GM21423 (cell line): ENCODE data around the gene ST3GAL2.

ENCODE experiments used
- ATAC-seq: cut with Tn5 transposase; IDR thresholded peaks from one replicate; pipeline ENCODE4 v1.9.1; 2021; ENCODE audit warnings: mild to moderate bottlenecking, moderate library complexity; ENCODE audit not compliant: unreplicated experiment

The ST3GAL2 gene

DNA sequence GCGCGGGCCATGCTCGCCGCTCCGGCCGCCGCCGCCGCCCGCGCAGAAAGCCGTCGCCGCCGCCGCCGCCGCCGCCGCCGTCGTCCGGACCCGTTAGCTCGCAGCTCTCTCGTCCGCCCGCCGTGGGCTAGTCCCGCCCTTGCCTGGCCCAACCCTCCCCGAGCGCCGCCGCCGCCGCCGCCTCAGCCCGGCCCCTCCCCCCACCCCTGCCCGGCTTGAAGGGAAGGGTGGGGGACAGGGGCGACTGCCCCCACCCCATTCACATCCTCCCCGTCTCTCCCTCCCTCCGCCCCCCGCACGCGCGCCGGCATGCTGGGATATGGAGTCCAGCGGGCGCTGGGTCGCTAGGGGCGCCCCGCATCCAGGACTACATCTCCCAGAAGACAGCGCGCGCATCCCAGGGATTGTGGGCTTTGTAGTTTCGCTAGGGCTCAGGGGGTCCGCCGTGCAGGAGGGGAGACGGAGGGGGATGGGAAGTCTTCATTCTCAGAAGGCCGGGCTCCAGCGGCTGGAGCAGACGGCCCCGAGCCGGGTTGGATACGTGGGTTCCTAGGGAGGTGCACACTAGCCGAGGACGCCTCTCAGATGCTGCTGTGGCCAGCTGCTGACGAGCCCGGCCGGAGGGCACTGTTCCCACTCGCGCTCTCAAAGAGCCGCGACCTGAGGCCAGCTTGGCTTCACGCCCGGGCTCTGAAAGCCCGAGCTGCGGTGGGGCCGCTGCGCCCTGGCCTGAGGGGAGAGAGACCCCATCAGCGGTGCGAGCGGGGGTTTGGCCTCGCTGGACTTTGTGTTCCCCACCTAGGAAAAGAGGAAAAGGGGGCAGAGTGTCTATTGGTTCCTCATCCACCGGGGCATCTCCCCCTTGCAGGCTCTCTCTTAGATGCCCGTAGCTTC lies at the start of gene ST3GAL2:
Gene ST3GAL2, minus strand, starts transcription at position 132 of the 894 bp plus-strand sequence. CDS start 40,570 bp downstream, outside the sequence.
- peak; percentile 82 for ATAC-seq

- no peak for ATAC-seq
These were observed 46.0 kb upstream of the ST3GAL2 start for GRCh38 chr16:70484867-70485266.

DNA sequence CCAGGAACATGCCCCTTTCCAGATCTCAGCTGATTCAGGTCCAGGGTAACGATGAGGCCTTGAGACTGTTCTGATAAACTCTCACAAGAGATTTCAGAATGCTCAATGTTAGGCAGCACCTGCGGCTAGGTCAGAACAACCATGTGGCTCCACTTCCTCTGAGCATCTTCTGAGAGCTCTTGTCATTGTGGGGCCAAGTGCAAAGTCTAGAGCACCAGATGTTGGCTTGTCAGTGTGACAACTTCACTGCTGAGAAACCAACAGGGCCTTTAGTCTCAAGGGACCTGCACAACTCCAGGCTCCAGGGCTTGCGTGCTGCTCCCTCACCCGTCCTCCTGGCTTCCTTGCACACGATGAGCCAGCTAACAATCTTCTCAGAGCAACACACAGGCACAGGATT lies 44.5 kb upstream of the ST3GAL2 start:
- ATAC-seq: no peak

GRCh38 chr16:70482624-70483023 lies 43.7 kb upstream of the ST3GAL2 start:
- no peak for ATAC-seq

DNA sequence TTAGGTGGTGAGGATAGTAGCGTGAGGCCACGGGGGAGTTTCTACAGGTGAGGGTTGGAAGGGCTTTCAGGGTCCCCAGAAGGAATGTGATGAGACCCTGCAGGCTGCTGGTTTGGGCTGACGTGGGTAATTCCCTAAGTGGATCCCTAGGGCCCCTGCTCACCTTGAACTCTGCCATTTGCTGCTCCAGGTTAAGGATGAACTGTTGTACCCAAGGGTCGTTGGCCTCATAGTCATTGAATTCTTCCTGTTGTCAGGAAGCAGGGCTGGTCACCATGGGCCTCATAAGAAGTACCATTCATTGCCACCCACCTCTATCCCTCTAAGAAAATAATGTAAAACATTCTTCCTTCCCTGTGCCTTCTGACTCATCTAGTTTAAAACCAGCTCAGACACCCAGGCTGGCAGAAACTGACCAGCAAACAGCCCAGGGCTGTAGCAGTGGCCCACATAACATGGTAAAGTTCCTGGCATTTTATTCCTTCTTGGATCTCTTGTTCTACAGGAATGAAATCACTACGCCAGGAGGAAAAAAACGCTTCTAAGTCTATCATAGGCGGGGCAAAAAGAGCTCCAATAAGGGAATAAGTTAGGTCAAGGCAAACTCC lies 43.1 kb upstream of the ST3GAL2 start:
- ATAC-seq: no peak

- no peak for ATAC-seq
These were observed 41.5 kb upstream of the ST3GAL2 start for GRCh38 chr16:70480127-70481105.

GRCh38 chr16:70478912-70479341 lies 40.0 kb upstream of the ST3GAL2 start:
- ATAC-seq: no peak

GRCh38 chr16:70478169-70478568 lies 39.3 kb upstream of the ST3GAL2 start:
- no peak for ATAC-seq

DNA sequence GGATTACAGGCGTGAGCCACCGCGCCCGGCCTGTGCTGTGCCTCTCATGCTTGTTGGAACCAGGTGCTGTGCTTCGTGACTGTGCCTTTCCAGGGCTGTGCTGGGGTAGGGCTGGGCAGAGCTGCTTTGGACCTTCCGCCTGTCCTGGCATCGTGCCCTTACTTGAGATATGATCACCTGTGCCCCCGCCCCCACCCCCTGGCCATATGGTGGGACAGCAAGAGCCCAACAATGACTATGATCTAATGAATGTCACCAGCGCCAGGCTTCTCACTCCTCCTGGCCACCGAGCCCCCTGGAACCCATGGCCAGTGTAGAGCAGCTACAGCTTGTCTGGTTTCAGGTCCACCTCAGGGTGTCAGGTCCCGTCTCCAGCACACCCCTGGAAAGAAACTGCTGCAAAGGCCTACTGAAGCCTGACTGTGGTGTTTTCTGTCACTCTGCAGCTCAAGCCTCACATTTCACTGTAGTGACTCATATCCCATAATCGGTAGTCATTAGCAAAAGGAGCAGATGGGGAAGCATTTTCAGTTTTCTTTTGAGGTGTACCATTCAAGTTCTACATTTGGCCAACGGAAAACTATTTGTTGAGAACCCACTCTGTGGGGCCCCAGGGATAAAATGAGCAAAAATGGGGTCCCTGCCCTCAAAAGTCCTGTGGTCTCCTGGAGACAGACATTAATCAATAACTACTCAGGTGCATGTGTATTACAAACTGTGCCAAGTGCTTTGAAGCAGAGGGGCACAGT lies 37.5 kb upstream of the ST3GAL2 start:
- ATAC-seq: peak; percentile 84

- ATAC-seq: no peak
These were observed 36.4 kb upstream of the ST3GAL2 start for GRCh38 chr16:70475054-70475871.

GRCh38 chr16:70474320-70475053 lies 35.6 kb upstream of the ST3GAL2 start:
- no peak for ATAC-seq

- no peak for ATAC-seq
These were observed 34.8 kb upstream of the ST3GAL2 start for GRCh38 chr16:70473446-70474319.

DNA sequence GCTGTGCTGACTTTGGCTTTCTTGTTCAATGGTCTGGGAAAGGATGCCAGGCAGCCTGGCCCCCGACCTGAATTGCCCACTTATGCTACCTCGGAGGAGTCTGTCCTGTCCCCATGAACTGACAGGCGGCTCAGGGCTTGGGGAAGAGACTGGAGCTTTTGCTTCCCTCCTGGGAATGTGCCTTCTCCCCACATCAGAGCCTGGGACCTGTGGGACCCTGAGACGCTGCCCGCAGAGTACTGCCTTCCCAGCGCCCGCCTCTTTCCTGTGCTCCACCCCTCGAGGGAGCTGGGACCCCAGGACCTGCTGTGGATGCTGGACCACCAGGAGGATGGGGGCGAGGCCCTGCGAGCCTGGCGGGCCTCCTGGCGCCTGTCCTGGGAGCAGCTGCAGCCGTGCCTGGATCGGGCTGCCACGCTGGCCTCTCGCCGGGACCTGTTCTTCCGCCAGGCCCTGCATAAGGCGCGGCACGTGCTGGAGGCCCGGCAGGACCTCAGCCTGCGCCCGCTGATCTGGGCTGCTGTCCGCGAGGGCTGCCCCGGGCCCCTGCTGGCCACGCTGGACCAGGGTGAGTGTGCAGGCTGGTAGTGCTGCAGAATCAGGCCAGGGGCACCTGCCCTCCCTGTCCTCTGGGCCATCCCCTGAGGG lies 34.0 kb upstream of the ST3GAL2 start:
- no peak for ATAC-seq

DNA sequence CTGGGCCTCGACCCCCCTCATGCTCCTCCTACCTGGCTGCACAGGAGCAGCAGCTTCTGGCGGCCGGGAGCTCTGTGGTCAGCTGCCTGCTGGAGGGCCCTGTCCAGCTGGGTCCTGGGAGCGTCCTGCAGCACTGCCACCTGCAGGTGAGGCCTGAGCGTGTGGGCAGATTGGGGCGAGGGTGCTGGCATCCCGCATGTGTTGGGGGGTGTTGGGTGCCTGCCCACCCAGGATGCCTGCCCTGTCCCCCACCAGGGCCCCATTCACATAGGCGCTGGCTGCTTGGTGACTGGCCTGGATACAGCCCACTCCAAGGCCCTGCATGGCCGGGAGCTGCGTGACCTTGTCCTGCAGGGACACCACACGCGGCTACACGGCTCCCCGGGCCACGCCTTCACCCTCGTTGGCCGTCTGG lies 32.0 kb upstream of the ST3GAL2 start:
- ATAC-seq: no peak

- no peak for ATAC-seq
These were observed 31.4 kb upstream of the ST3GAL2 start for GRCh38 chr16:70470141-70470926.

DNA sequence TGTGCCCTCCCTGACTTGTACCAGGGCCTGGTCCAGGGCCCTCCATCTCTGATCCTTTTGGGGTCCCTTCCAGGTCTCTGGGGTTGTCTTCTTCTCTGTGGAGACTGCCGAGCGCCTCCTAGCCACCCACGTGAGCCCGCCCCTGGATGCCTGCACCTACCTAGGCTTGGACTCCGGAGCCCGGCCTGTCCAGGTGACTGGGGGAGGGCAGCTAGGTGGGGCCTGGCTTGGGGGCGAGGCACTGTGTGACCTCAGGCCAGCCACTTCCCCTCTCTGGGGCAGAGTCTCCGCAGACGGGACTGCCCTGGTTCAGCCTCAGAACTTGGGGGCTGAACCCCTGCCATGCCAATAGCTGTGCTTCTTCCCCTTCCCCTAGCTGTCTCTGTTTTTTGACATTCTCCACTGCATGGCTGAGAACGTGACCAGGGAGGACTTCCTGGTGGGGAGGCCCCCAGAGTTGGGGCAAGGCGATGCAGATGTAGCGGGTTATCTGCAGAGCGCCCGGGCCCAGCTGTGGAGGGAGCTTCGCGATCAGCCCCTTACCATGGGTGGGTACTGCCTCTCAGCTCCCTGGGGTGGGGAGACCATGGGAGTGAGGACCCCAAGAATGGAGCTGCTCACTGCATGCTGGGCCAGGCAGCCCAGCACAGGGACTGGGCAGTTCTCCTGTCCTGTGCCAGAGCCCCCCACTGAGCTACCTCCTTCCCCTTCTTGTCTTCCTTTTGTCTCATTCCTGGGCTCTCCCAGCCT lies 30.1 kb upstream of the ST3GAL2 start:
- ATAC-seq: no peak
